Measurements from ENCODE around the gene SCFD2.

DNA sequence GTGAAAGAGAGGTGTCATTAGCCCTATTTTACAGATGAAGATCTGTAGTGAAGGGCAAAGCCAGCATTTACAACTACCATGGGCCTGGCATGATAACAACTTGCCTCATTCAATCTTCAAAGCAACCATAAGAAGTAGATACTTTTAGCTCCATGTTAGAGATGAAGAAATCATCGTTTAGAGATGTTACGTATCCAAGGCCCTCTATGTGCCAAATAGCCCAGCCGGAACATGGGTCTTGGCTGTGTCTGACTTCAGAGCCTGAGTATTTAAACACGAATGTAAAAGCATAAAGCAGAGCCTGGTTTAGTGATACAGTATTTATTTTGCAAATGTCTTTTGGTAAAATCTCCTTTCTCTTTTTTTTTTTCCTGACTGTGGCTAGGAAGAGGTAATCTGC is 306.6 kb downstream of the SCFD2 start:
- no peak for TF ChIP-seq EZH2 (IDR thresholded peaks at IDR 0.05; ENCODE audit: borderline replicate concordance, low read length)
- TF ChIP-seq, protein P1, sequence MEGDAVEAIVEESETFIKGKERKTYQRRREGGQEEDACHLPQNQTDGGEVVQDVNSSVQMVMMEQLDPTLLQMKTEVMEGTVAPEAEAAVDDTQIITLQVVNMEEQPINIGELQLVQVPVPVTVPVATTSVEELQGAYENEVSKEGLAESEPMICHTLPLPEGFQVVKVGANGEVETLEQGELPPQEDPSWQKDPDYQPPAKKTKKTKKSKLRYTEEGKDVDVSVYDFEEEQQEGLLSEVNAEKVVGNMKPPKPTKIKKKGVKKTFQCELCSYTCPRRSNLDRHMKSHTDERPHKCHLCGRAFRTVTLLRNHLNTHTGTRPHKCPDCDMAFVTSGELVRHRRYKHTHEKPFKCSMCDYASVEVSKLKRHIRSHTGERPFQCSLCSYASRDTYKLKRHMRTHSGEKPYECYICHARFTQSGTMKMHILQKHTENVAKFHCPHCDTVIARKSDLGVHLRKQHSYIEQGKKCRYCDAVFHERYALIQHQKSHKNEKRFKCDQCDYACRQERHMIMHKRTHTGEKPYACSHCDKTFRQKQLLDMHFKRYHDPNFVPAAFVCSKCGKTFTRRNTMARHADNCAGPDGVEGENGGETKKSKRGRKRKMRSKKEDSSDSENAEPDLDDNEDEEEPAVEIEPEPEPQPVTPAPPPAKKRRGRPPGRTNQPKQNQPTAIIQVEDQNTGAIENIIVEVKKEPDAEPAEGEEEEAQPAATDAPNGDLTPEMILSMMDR (conservative IDR thresholded peaks at IDR 0.05 in 1 of 2, IDR thresholded peaks at IDR 0.05 in 1 of 2; ENCODE audit: extremely low read depth in 1 of 2, insufficient read depth in 1 of 2, low read depth in 1 of 2, low read length in 2 of 2) = no peak
